ENCODE results near the gene FUBP1.

DNA sequence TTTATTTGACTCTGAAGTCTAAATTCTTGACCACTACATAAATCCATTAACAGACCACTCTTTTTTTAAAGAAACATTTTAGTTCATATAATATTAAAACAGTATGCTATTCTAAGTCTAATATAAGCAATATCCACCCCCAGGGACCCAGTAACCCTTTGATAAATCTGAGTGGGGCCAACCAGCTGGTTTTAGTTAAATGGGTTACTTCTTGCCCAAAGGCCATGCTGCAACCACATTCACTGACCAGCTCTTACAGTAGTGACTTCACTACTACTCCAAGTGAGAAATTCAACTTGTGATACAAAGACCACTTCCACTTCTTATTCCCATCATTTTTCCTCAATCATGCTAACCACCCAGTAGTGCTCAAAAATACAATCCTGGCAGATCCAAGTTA, 20.5 kb downstream of the FUBP1 start:
- TF ChIP-seq POLR2A (IDR thresholded peaks at IDR 0.05) (no peak), EP300 (IDR thresholded peaks at IDR 0.05) (no peak), POLR2AphosphoS5 (IDR thresholded peaks at IDR 0.05) (no peak)
- TF ChIP-seq, protein P1, sequence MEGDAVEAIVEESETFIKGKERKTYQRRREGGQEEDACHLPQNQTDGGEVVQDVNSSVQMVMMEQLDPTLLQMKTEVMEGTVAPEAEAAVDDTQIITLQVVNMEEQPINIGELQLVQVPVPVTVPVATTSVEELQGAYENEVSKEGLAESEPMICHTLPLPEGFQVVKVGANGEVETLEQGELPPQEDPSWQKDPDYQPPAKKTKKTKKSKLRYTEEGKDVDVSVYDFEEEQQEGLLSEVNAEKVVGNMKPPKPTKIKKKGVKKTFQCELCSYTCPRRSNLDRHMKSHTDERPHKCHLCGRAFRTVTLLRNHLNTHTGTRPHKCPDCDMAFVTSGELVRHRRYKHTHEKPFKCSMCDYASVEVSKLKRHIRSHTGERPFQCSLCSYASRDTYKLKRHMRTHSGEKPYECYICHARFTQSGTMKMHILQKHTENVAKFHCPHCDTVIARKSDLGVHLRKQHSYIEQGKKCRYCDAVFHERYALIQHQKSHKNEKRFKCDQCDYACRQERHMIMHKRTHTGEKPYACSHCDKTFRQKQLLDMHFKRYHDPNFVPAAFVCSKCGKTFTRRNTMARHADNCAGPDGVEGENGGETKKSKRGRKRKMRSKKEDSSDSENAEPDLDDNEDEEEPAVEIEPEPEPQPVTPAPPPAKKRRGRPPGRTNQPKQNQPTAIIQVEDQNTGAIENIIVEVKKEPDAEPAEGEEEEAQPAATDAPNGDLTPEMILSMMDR (IDR thresholded peaks at IDR 0.05), result no peak

All from upper lobe of left lung (tissue), 4 donors.